Measurements from ENCODE around the gene PC.

The PC gene

DNA sequence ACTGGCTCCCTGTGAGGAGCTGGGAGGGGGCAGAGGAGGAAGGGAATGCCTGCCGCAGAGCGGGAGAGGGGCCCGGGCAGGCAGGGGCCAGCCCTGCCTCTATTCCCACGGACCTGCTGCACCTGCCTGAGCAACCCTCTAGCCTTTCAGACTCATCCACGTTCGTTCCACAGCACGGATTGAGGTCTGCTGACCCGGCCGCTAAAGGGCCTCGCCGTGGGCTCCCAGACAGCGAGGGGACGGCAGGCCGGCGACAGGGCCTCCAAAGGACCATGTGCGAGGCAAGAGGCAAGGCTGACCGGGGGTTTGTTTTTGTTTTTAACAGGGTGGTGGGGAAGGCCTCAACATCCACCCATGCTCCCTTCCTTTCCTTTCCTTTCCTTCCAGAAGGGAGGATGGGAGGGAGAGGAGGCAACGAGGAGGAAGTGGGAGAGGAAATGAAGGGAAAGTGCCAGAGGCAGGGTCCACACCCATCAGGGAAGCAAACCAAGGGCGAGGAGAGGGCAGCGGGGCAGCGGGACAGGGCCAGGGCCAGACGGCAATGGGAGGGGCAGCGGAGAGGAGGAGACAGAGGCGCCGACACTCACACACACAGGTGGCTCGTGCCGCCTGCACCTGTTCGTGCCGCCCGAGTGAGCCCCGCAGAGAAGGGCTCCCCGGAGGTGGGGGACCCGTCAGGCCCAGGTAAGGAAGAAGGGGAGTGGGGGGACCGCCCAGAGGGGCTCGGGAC, 93.8 kb downstream of the PC start:
- Histone ChIP-seq H3K4me1 (ENCODE audit: control insufficient read depth in 1 of 2, insufficient read depth in 2 of 2, low read length in 2 of 2) (peaks cover 19 to 22% of the 10 kb centered on the region in 2 donors), H3K27me3 (ENCODE audit: control insufficient read depth in 1 of 2, insufficient read depth in 2 of 2, low read length in 2 of 2) (no peaks in the 10 kb centered on the region), H3K27ac (ENCODE audit: low read depth, low read length) (no peak overlapping the region), H3K4me3 (ENCODE audit: low read depth in 1 of 2, low read length in 2 of 2) (no peak overlapping the region), H3K9ac (ENCODE audit: low read depth in 1 of 2, low read length in 2 of 2) (peak overlapping the region in 1 of 2 donors; percentile 25), H3K9me3 (ENCODE audit: control insufficient read depth in 1 of 2, low read length in 2 of 2) (no peaks in the 10 kb centered on the region), H3K36me3 (ENCODE audit: control insufficient read depth in 1 of 2, insufficient read depth in 2 of 2, low read length in 2 of 2) (no peaks in the 10 kb centered on the region)

DNA sequence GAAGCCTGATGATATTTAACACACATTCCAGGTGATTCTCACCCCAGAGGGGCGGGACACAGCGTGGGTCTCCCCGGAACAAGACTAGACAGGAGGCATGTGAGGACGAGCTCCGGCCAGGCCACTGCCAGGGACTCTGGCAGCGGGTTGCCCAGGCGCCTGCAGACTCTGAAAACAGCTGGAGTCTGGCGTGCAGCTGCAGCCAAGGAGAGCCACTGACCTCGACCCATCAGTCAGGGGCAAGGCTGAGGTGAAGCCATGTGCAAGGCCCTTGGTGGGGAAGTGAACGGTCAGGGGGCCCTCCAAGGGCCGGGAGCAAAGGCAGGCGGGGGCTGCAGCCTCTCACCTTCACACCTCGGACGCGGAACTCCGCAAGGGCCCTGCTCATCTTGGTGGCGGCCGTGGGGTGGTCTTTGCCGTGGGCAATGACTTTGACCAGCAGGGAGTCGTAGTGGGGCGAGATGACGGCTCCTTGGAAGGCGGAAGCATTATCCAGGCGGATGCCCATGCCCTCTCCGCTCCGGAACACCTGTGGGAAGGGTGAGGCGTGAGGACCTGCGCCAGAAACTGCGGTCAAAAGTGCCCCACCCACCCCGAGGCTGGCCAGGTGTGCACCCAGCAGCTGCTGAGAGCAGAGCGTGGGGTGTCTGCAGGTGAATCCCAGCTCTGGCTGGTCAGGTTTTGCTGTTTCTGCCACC, 94.6 kb downstream of the PC start:
- Histone ChIP-seq H3K4me1 (ENCODE audit: control insufficient read depth in 1 of 2, insufficient read depth in 2 of 2, low read length in 2 of 2) (peaks cover 17 to 19% of the 10 kb centered on the region in 2 donors), H3K27me3 (ENCODE audit: control insufficient read depth in 1 of 2, insufficient read depth in 2 of 2, low read length in 2 of 2) (no peaks in the 10 kb centered on the region), H3K4me3 (ENCODE audit: low read depth in 1 of 2, low read length in 2 of 2) (no peak overlapping the region), H3K9ac (ENCODE audit: low read depth in 1 of 2, low read length in 2 of 2) (peak overlapping the region in 1 of 2 donors; percentile 25), H3K36me3 (ENCODE audit: control insufficient read depth in 1 of 2, insufficient read depth in 2 of 2, low read length in 2 of 2) (no peaks in the 10 kb centered on the region), H3K27ac (ENCODE audit: low read depth, low read length) (no peak overlapping the region), H3K9me3 (ENCODE audit: control insufficient read depth in 1 of 2, low read length in 2 of 2) (no peaks in the 10 kb centered on the region)

GRCh38 chr11:66862559-66863037, 95.6 kb downstream of the PC start:
- no peak overlapping the region for H3K4me3 ChIP-seq (ENCODE audit: low read depth in 1 of 2, low read length in 2 of 2)
- H3K36me3 ChIP-seq (ENCODE audit: control insufficient read depth in 1 of 2, insufficient read depth in 2 of 2, low read length in 2 of 2) = no peaks in the 10 kb centered on the region
- H3K9me3 ChIP-seq (ENCODE audit: control insufficient read depth in 1 of 2, low read length in 2 of 2) = no peaks in the 10 kb centered on the region
- no peak overlapping the region for H3K9ac ChIP-seq (ENCODE audit: low read depth in 1 of 2, low read length in 2 of 2)
- H3K27ac ChIP-seq (ENCODE audit: low read depth, low read length) = no peak overlapping the region
- H3K4me1 ChIP-seq (ENCODE audit: control insufficient read depth in 1 of 2, insufficient read depth in 2 of 2, low read length in 2 of 2) = peaks cover 16 to 19% of the 10 kb centered on the region in 2 donors
- H3K27me3 ChIP-seq (ENCODE audit: control insufficient read depth in 1 of 2, insufficient read depth in 2 of 2, low read length in 2 of 2) = no peaks in the 10 kb centered on the region

DNA sequence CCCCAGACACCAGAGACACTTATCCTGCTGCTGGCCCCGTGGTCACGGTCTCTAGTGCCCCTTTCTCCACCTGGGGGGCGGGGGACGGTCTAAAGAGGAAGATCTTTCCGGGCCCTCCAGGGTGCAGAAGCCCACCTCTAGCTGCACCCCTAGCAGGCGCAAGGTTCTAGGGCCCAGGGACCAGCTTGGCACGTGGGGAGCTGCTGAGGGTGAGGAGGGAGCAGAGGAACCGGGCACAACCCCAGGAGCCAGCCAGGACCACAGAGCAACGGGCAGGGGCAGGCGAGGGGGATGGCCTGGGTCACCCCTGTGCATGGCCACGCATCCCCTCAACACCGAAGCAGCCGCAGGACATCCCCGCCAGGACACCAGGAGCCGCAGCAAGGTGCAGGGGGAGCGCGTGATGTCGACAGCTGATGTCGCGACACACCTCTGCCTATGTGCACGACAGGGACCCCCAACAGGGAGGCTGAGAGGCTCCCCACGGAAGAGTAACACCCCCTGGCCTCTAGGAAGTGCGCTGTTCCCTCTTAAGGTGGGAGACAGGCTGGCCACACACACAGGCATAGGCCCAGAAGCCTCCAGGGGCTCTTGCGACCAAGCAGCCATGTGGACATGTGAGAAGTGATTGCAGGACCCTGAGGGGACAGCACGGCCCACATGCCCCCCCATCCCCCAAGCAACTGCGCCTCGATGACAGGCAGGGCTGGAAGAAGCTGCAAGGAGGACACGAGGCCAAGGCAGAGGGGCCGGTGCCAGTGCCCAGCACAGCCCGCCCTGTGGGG, 96.2 kb downstream of the PC start:
- Histone ChIP-seq H3K4me3 (ENCODE audit: low read depth in 1 of 2, low read length in 2 of 2) (no peak overlapping the region), H3K9me3 (ENCODE audit: control insufficient read depth in 1 of 2, low read length in 2 of 2) (no peaks in the 10 kb centered on the region), H3K36me3 (ENCODE audit: control insufficient read depth in 1 of 2, insufficient read depth in 2 of 2, low read length in 2 of 2) (no peaks in the 10 kb centered on the region), H3K9ac (ENCODE audit: low read depth in 1 of 2, low read length in 2 of 2) (no peak overlapping the region), H3K4me1 (ENCODE audit: control insufficient read depth in 1 of 2, insufficient read depth in 2 of 2, low read length in 2 of 2) (peaks cover 16 to 19% of the 10 kb centered on the region in 2 donors), H3K27me3 (ENCODE audit: control insufficient read depth in 1 of 2, insufficient read depth in 2 of 2, low read length in 2 of 2) (no peaks in the 10 kb centered on the region), H3K27ac (ENCODE audit: low read depth, low read length) (no peak overlapping the region)

DNA sequence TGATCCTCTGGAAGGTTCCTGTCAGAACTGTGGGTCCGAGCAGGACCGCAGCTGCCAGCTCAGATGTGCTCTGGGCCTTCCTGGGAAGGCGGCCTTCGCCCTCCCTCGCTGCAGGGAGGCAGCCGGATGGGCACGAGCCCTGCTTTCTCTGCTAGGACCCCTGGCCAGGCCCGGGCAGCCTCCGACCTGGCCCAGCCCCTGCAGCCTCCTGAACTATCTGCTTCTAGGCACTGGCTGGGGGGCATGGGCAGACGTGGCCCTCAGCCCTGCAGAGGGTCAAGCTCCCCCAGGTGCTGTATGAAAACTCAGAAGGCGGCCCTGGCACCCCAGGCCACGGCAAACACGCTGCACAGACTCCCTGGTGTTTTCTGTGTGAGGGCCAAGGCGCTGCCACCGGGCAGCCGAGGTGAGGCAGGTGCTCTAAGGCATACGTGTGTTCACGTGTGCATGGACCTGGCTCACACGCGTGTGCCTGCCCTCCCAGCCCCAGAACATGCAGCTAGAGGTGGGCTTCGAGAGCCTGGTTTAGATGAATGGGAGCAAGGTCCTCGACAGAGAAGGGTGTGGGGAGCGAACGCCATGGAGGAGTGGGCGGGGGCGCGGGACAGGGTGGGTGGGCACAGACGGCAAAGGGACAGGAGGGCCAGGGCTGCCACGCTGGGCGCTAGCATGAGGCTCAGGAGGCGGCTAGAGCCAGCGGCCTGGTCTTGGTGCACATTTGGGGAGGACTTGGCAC, 97.0 kb downstream of the PC start:
- Histone ChIP-seq H3K9me3 (ENCODE audit: control insufficient read depth in 1 of 2, low read length in 2 of 2) (no peaks in the 10 kb centered on the region), H3K4me1 (ENCODE audit: control insufficient read depth in 1 of 2, insufficient read depth in 2 of 2, low read length in 2 of 2) (peaks cover 16 to 19% of the 10 kb centered on the region in 2 donors), H3K9ac (ENCODE audit: low read depth in 1 of 2, low read length in 2 of 2) (no peak overlapping the region), H3K27me3 (ENCODE audit: control insufficient read depth in 1 of 2, insufficient read depth in 2 of 2, low read length in 2 of 2) (no peaks in the 10 kb centered on the region), H3K36me3 (ENCODE audit: control insufficient read depth in 1 of 2, insufficient read depth in 2 of 2, low read length in 2 of 2) (no peaks in the 10 kb centered on the region), H3K27ac (ENCODE audit: low read depth, low read length) (no peak overlapping the region), H3K4me3 (ENCODE audit: low read depth in 1 of 2, low read length in 2 of 2) (no peak overlapping the region)

DNA sequence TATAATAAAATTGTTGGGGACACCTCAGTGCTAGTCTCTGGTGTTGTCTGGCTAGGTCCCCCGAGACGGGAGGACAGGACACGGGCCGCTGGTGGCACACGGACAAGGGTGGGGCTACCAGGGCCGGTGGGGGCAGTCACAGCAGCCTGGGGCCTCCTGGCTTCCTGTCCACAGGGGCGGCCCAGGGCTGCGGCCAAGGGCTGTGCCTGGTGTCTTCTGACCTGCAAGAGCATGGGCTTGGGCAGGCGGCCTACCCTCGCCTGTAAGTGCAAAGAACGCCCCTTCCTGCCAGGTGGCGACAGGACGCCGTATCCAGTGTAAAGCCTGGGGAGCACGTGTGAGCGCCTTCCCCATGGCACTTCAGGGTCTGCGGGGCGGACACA, 97.7 kb downstream of the PC start:
- no peak overlapping the region for H3K4me3 ChIP-seq (ENCODE audit: low read depth in 1 of 2, low read length in 2 of 2)
- H3K36me3 ChIP-seq (ENCODE audit: control insufficient read depth in 1 of 2, insufficient read depth in 2 of 2, low read length in 2 of 2) = no peaks in the 10 kb centered on the region
- no peaks in the 10 kb centered on the region for H3K27me3 ChIP-seq (ENCODE audit: control insufficient read depth in 1 of 2, insufficient read depth in 2 of 2, low read length in 2 of 2)
- H3K4me1 ChIP-seq (ENCODE audit: control insufficient read depth in 1 of 2, insufficient read depth in 2 of 2, low read length in 2 of 2) = peaks cover 21 to 24% of the 10 kb centered on the region in 2 donors
- H3K27ac ChIP-seq (ENCODE audit: low read depth, low read length) = no peak overlapping the region
- H3K9ac ChIP-seq (ENCODE audit: low read depth in 1 of 2, low read length in 2 of 2) = no peak overlapping the region
- no peaks in the 10 kb centered on the region for H3K9me3 ChIP-seq (ENCODE audit: control insufficient read depth in 1 of 2, low read length in 2 of 2)

GRCh38 chr11:66859686-66860448, 98.3 kb downstream of the PC start:
- Histone ChIP-seq H3K9ac (ENCODE audit: low read depth in 1 of 2, low read length in 2 of 2) (no peak overlapping the region), H3K27ac (ENCODE audit: low read depth, low read length) (no peak overlapping the region), H3K36me3 (ENCODE audit: control insufficient read depth in 1 of 2, insufficient read depth in 2 of 2, low read length in 2 of 2) (no peaks in the 10 kb centered on the region), H3K4me1 (ENCODE audit: control insufficient read depth in 1 of 2, insufficient read depth in 2 of 2, low read length in 2 of 2) (peaks cover 16 to 22% of the 10 kb centered on the region in 2 donors), H3K27me3 (ENCODE audit: control insufficient read depth in 1 of 2, insufficient read depth in 2 of 2, low read length in 2 of 2) (no peaks in the 10 kb centered on the region), H3K9me3 (ENCODE audit: control insufficient read depth in 1 of 2, low read length in 2 of 2) (no peaks in the 10 kb centered on the region), H3K4me3 (ENCODE audit: low read depth in 1 of 2, low read length in 2 of 2) (no peak overlapping the region)

- H3K4me1 ChIP-seq (ENCODE audit: control insufficient read depth in 1 of 2, insufficient read depth in 2 of 2, low read length in 2 of 2) = peaks cover 8 to 15% of the 10 kb centered on the region in 2 donors
- H3K27ac ChIP-seq (ENCODE audit: low read depth, low read length) = no peak overlapping the region
- no peaks in the 10 kb centered on the region for H3K9me3 ChIP-seq (ENCODE audit: control insufficient read depth in 1 of 2, low read length in 2 of 2)
- H3K9ac ChIP-seq (ENCODE audit: low read depth in 1 of 2, low read length in 2 of 2) = no peak overlapping the region
- H3K36me3 ChIP-seq (ENCODE audit: control insufficient read depth in 1 of 2, insufficient read depth in 2 of 2, low read length in 2 of 2) = no peaks in the 10 kb centered on the region
- no peaks in the 10 kb centered on the region for H3K27me3 ChIP-seq (ENCODE audit: control insufficient read depth in 1 of 2, insufficient read depth in 2 of 2, low read length in 2 of 2)
- no peak overlapping the region for H3K4me3 ChIP-seq (ENCODE audit: low read depth in 1 of 2, low read length in 2 of 2)
Observed at GRCh38 chr11:66858939-66859685, 99.1 kb downstream of the PC start.
